Measurements from ENCODE around the gene PIPOX.

Gene PIPOX

DNA sequence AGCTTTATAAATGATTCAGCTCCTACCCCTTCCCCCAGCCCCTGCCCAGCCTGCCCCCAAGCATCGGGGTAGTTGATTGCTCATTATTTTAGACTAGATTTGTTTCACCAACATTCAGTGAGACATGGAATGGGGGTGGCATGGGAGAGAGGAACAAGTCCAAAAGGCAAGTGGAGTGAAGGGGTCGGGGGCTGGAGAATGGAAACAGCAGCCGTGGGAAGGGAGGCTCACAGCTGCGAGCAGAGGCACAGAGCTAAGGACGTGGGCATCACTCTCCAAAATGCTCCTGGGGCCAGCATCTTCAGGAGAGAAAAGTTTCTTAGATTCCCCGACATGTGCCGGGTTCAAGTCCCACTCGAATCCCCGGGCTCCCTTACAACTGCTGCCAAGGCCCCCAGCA lies 19.3 kb downstream of the PIPOX start:
- H3K4me3 ChIP-seq (ENCODE audit: low read length), result no peak overlapping the region
- TF ChIP-seq CTCF (conservative IDR thresholded peaks at IDR 0.05; ENCODE audit: low read length), result no peak
- DNase-seq (ENCODE audit: low read depth), result no peak

DNA sequence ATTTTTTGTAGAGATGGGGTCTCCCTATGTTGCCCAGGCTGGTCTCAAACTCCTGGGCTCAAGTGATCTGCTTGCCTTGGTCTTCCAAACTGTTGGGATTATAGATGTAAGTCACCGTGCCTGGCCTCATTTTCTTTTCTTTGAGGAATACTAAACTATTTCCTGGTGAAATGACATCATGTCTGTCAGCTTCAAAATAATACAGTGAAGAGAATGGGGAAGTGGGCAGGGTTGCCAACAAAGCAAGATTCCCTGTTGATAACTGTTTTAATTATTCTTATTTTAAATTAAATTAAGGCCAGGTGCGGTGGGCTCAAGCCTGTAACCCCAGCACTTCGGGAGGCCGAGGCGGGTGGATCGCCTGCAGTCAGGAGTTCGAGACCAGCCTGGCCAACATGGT lies 21.1 kb downstream of the PIPOX start:
- no peak for TF ChIP-seq CTCF (conservative IDR thresholded peaks at IDR 0.05; ENCODE audit: low read length)
- no peak for DNase-seq (ENCODE audit: low read depth)
- H3K4me3 ChIP-seq (ENCODE audit: low read length), result no peak overlapping the region

DNA sequence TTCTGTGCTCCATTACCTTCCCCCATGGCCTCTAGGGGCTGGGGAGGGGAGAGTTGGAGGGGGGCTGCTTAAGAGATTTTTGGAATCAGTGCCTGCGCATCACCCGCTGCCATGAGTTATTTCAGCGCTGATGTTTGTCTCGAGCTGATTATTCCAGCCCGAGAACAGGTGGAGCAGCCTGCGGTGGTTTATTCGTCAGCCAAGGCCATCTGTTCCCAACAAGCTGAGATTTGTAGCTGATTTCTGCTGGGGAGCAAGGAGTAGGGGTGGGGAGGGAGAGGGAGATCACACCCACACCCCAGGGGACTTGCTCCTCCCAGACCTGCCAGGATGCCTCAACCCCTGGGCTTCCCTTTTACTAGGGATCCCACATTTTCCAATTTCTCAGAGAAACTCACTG lies 23.1 kb downstream of the PIPOX start:
- H3K4me3 ChIP-seq (ENCODE audit: low read length), result no peak overlapping the region
- DNase-seq (ENCODE audit: low read depth), result no peak
- no peak for TF ChIP-seq CTCF (conservative IDR thresholded peaks at IDR 0.05; ENCODE audit: low read length)

- TF ChIP-seq CTCF (conservative IDR thresholded peaks at IDR 0.05; ENCODE audit: low read length), result no peak
- DNase-seq (ENCODE audit: low read depth), result no peak
- no peak overlapping the region for H3K4me3 ChIP-seq (ENCODE audit: low read length)
These were observed 23.7 kb downstream of the PIPOX start for GRCh38 chr17:29066606-29067005.

GRCh38 chr17:29068818-29069217 lies 25.9 kb downstream of the PIPOX start:
- TF ChIP-seq CTCF (conservative IDR thresholded peaks at IDR 0.05; ENCODE audit: low read length), result no peak
- no peak for DNase-seq (ENCODE audit: low read depth)
- H3K4me3 ChIP-seq (ENCODE audit: low read length), result no peak overlapping the region

- TF ChIP-seq CTCF (conservative IDR thresholded peaks at IDR 0.05; ENCODE audit: low read length), result no peak
- no peak overlapping the region for H3K4me3 ChIP-seq (ENCODE audit: low read length)
- no peak for DNase-seq (ENCODE audit: low read depth)
These were observed 26.6 kb downstream of the PIPOX start for GRCh38 chr17:29069526-29070041.

GRCh38 chr17:29070308-29070707 lies 27.4 kb downstream of the PIPOX start:
- DNase-seq (ENCODE audit: low read depth), result no peak
- no peak for TF ChIP-seq CTCF (conservative IDR thresholded peaks at IDR 0.05; ENCODE audit: low read length)
- H3K4me3 ChIP-seq (ENCODE audit: low read length), result no peak overlapping the region

Data from AG10803 (cell line).